ENCODE results near the gene RNF223. TPM values are rescaled to one million over a fixed set of nuclear protein-coding genes. Genes with fewer than 3 reads are reported as not detected.

Gene RNF223
- total and polyA plus RNA-seq, 2 of the 8 experiments (the other 6 are each of a cell fraction or from before 2014, with no cell fraction given): not detected

GRCh38 chr1:1067860-1068516 lies 6.1 kb downstream of the RNF223 start:
- no peak overlapping the region for H2AK5ac ChIP-seq (ENCODE audit: low read depth, low read length)
- H3K23ac ChIP-seq (ENCODE audit: insufficient read length): no peak overlapping the region
- H2BK15ac ChIP-seq (ENCODE audit: low read length): no peak overlapping the region; the same call in 1 of the 2 replicates
- H2AFZ ChIP-seq (ENCODE audit: low read length): no peak overlapping the region
- WGBS, 2 experiments (ENCODE audit: extremely low coverage in 1 of 2, insufficient coverage in 1 of 2, insufficient read length in 1 of 2, insufficient replicate concordance in 2 of 2, low coverage in 1 of 2, low lambda C conversion rate in 2 of 2, missing lambda C conversion rate in 1 of 2): 67% methylated on average over 22 of the region's 32 CpGs; no CpG with 5 or more reads in 1 of the 2 experiments
- H3K79me2 ChIP-seq (ENCODE audit: control insufficient read depth in 1 of 2, insufficient read depth in 2 of 2, low read length in 2 of 2): no peaks in the 10 kb centered on the region
- FAIRE-seq: no peak
- H3K56ac ChIP-seq (replicated peaks; ENCODE audit: insufficient read length, low read depth, low read length): no peak overlapping the region
- peaks cover 0 to 11% (median 7%) of the 10 kb centered on the region in 4 experiments; a peak in 5 of 7 replicates for H3K4me1 ChIP-seq (replicated peaks in 1 of 4; ENCODE audit: control insufficient read depth in 3 of 4, insufficient read depth in 4 of 4, low read length in 3 of 4)
- peak overlapping the region; percentile 60; the same call in 1 of the 2 replicates for H2BK12ac ChIP-seq (ENCODE audit: low read depth, low read length)
- CTCF ChIA-PET (ENCODE audit: partially characterized antibody): interaction anchor here (1.1 to 1.6 kb wide), 2 partner anchors 34 to 86 kb away, joined by 3 to 5 read pairs; partner anchors contain the start of gene PERM1
- H3K14ac ChIP-seq (ENCODE audit: insufficient read length): no peak overlapping the region
- H3K18ac ChIP-seq (ENCODE audit: extremely low read depth, low read length): no peak overlapping the region
- DNase-seq (ENCODE audit: low read depth in 1 of 2, low spot score in 2 of 2): no peak
- H3K4me2 ChIP-seq (ENCODE audit: insufficient read depth in 1 of 2, low read depth in 2 of 2, low read length in 2 of 2): peak overlapping the region; percentile 42 to 85
- H4K5ac ChIP-seq (ENCODE audit: insufficient read length, low read depth, low read length): no peak overlapping the region
- H4K20me1 ChIP-seq (replicated peaks in 1 of 2; ENCODE audit: control insufficient read depth in 1 of 2, insufficient read depth in 2 of 2, low read length in 2 of 2): peaks cover 0 to 14% of the 10 kb centered on the region in 2 experiments
- H3K4ac ChIP-seq (replicated peaks; ENCODE audit: insufficient read length, low read depth, low read length): no peak overlapping the region
- H4K91ac ChIP-seq (replicated peaks; ENCODE audit: insufficient read length, low read length): no peak overlapping the region
- no peaks in the 10 kb centered on the region for H3K79me1 ChIP-seq (ENCODE audit: low read depth, low read length)
- H3K27me3 ChIP-seq (replicated peaks in 1 of 4; ENCODE audit: control insufficient read depth in 3 of 4, extremely low read depth in 1 of 4, insufficient read depth in 3 of 4, low read length in 3 of 4): peaks cover 1 to 21% (median 14%) of the 10 kb centered on the region in 4 experiments; a peak in 6 of 7 replicates
- H2BK120ac ChIP-seq (replicated peaks; ENCODE audit: low read depth, low read length): no peak overlapping the region
- H2BK20ac ChIP-seq (ENCODE audit: low read length): no peak overlapping the region
- H3K23me2 ChIP-seq (ENCODE audit: low read depth, low read length): peaks cover 7% of the 10 kb centered on the region; the same call in 1 of the 2 replicates
- H2BK5ac ChIP-seq (ENCODE audit: low read depth, low read length): no peak overlapping the region
- no peaks in the 10 kb centered on the region for H3K9me3 ChIP-seq (ENCODE audit: insufficient read depth in 2 of 2, low read depth in 1 of 2, low read length in 1 of 2)
- H3K9ac ChIP-seq (replicated peaks in 1 of 4; ENCODE audit: extremely low read depth in 1 of 4, low read depth in 3 of 4, low read length in 3 of 4): no peak overlapping the region
- peak overlapping the region; percentile 23 to 83 (median 54) for H3K4me3 ChIP-seq (ENCODE audit: extremely low read depth in 1 of 4, insufficient read depth in 2 of 4, low read depth in 3 of 4, low read length in 4 of 4)
- H4K8ac ChIP-seq (ENCODE audit: extremely low read depth, insufficient read depth, low read length): peak overlapping the region; percentile 57
- no peaks in the 10 kb centered on the region for H3K36me3 ChIP-seq (ENCODE audit: control insufficient read depth in 2 of 4, insufficient read depth in 4 of 4, low read length in 3 of 4)
- POLR2A ChIA-PET (ENCODE audit: partially characterized antibody): interaction anchor here (0.9 to 1.5 kb wide), 5 partner anchors 11 to 65 kb away, joined by 3 to 5 read pairs (median 3); no protein-coding TSS in a partner anchor
- H3K27ac ChIP-seq (ENCODE audit: low read depth, low read length): no peak overlapping the region
- TF ChIP-seq POLR2AphosphoS5 (IDR thresholded peaks at IDR 0.05; ENCODE audit: low read depth, low read length) (no peak), YY1 (IDR thresholded peaks at IDR 0.05; ENCODE audit: low read depth, low read length) (no peak), TBP (IDR thresholded peaks at IDR 0.05; ENCODE audit: low read depth, low read length) (no peak), SAP30 (IDR thresholded peaks at IDR 0.05; ENCODE audit: insufficient read depth, insufficient replicate concordance, low read length) (no peak), KDM1A (IDR thresholded peaks at IDR 0.05; ENCODE audit: borderline replicate concordance, low read length) (no peak), CHD1 (IDR thresholded peaks at IDR 0.05; ENCODE audit: low read depth, low read length) (no peak), JUND (IDR thresholded peaks at IDR 0.05; ENCODE audit: low read length) (no peak), EP300 (IDR thresholded peaks at IDR 0.05; ENCODE audit: borderline replicate concordance in 1 of 2, low read depth in 2 of 2, low read length in 2 of 2) (no peak)

All from H1 (cell line).